Measurements from ENCODE around the gene PCDHGC4.

The PCDHGC4 gene

DNA sequence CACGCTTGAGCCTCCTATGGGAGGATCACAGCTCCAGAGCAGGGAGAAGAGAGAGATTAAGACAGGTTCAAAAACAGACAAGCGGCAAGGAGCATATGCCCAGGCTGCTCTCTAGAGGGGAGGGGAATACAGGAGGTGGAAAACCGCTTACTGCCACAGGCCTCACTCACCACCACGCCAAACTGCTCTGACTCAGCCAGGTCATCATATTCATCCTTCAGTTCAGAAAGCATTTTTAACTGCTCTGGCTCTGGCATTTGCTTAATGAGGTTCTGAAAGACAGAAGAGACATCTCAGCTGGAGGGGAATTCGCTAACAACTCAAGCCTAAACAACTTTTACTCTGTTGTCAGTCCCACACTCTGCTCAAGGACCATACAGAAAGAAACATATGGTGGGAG lies 44.2 kb downstream of the PCDHGC4 start:
- DNase-seq (ENCODE audit: low read depth, low spot score), result no peak

DNA sequence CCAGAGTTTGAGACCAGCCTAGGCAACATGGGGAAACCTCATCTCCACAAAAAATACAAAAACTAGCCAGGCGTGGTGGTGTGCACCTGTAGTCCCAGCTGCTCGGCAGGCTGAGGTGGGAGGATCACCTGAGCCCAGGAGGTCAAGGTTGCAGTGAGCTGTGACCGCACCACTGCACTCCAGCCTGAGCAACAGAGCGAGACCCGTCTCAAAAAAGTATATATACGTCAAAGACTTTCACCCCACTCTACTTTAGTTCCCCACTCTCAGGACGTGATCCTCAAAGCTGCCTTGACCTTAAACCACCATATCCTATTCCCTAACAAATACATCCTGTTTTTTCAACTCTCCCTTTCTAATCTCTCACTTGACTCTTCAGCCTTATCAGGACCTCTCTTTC lies 45.0 kb downstream of the PCDHGC4 start:
- no peak for DNase-seq (ENCODE audit: low read depth, low spot score)

DNA sequence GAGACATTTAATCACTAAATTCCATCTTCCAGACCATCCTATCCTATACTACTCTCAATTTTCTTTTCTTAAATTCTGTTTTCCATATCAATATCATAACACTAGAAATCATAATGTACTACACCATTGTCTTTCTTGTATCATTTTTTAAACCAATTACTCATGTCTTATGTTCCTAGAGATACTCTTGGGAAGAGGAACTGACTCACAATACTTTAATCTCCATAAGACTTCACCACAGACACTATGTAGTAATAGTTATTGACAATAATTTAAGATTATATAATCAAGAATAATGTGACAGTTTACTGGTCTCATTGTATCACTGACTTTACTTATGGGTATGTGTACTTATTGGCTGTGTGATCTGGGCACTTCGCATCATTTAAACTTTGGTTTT lies 47.9 kb downstream of the PCDHGC4 start:
- DNase-seq (ENCODE audit: low read depth, low spot score), result no peak

DNA sequence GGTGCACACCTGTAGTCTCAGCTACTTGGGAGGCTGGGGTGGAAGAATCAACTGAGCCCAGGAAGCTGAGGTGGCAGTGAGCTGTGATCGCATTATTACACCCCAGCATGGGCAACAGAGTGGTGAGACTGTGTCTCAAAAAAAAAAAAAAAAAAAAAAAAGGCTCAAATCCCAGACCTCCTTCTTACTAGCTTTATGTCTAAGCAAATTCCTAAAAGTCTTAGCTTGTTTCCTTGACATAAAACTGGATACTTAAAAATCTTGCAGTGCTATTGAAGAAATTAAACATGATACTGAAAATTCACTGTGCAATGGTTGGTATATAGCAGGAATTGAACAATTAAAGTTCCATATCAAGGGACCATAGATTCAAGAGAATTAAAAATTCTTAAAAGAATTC lies 49.1 kb downstream of the PCDHGC4 start:
- DNase-seq (ENCODE audit: low read depth, low spot score), result no peak

DNA sequence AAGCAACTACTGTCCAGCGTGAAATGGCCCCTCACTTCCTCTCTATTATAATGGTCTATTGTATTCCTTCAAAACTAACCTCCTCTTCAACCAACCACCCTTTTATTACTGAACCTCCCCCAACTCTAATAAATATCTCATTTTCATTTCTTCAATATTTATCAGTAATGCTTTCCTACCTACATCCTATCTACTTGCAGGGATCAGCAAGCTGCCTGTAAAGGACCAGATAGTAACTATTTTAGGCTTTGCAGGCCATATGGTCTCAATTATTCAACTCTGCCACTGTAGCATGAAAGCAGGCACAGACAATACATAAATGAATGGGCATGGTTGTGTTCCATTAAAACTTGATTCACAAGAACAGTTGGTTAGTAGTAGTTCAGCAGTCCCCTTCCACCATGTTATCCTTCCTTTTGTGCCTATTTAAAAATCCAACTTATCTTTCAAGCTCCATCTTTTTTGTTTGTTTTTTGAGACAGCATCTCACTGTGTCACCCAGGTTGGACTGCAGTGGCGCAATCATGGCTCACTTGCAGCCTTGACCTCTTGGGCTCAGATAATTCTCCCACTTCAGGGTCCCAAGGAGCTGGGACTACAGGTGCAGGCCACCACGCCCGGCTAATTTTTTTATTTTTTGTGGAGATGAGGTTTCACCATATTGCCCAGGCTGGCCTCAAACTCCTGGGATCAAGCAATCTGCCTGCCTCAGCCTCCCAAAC lies 49.8 kb downstream of the PCDHGC4 start:
- DNase-seq (ENCODE audit: low read depth, low spot score), result no peak

Measured in brain pericyte (primary cell).